GM12874 (cell line): ENCODE results near the gene PLA2R1.

Experiments
- TF ChIP-seq, protein P1 (sequence below): IDR thresholded peaks from 2 replicates; pipeline ENCODE4 v1.5.1; 2011; ENCODE audit warnings: low read depth, mild to moderate bottlenecking, control low read depth, low read length, moderate library complexity; ENCODE audit not compliant: insufficient read depth

The PLA2R1 gene

GRCh38 chr2:159989249-159989648 is 73.2 kb downstream of the PLA2R1 start:
- TF ChIP-seq, protein P1, sequence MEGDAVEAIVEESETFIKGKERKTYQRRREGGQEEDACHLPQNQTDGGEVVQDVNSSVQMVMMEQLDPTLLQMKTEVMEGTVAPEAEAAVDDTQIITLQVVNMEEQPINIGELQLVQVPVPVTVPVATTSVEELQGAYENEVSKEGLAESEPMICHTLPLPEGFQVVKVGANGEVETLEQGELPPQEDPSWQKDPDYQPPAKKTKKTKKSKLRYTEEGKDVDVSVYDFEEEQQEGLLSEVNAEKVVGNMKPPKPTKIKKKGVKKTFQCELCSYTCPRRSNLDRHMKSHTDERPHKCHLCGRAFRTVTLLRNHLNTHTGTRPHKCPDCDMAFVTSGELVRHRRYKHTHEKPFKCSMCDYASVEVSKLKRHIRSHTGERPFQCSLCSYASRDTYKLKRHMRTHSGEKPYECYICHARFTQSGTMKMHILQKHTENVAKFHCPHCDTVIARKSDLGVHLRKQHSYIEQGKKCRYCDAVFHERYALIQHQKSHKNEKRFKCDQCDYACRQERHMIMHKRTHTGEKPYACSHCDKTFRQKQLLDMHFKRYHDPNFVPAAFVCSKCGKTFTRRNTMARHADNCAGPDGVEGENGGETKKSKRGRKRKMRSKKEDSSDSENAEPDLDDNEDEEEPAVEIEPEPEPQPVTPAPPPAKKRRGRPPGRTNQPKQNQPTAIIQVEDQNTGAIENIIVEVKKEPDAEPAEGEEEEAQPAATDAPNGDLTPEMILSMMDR: no peak

- TF ChIP-seq, protein P1: no peak
These were observed 73.9 kb downstream of the PLA2R1 start for GRCh38 chr2:159988412-159988970.

- TF ChIP-seq, protein P1: no peak
These were observed 75.2 kb downstream of the PLA2R1 start for GRCh38 chr2:159987181-159987580.

DNA sequence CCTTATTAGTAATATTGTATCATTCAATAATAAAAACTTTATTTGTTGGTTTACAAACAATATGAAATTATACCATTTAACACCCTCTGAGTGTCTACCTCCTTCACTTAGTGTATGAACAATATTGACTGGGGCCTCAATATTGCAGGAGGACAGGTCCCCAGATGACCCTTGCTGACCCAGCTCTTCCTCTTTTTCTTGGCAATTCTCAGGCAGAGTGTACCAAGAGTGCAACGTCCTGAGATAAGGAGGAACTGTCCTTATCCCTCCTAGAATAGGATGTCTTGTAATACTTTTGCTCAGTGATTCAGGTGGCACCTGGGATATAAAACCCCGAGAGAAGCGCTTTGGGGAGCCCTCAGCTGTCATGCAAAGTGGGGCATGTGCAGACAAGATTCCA is 76.8 kb downstream of the PLA2R1 start:
- TF ChIP-seq, protein P1: no peak

DNA sequence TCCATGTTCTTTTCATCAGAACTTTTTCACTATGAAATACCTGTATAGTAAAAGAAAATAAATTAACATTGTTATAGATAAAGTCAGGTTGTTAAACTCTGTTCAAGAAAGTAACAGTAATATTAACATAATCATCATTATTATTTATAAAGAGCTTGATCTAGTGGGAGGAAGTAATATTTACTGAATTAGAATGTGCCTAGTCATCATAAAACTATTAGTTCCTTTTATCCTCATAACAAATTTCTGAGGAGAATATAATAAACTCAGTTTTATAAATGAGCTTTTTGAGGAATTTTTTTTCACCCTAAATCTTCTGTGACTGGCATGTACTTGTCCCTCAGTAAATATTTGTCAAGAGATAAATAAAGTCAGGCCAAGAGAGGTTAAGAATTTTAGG is 78.4 kb downstream of the PLA2R1 start:
- TF ChIP-seq, protein P1: no peak

DNA sequence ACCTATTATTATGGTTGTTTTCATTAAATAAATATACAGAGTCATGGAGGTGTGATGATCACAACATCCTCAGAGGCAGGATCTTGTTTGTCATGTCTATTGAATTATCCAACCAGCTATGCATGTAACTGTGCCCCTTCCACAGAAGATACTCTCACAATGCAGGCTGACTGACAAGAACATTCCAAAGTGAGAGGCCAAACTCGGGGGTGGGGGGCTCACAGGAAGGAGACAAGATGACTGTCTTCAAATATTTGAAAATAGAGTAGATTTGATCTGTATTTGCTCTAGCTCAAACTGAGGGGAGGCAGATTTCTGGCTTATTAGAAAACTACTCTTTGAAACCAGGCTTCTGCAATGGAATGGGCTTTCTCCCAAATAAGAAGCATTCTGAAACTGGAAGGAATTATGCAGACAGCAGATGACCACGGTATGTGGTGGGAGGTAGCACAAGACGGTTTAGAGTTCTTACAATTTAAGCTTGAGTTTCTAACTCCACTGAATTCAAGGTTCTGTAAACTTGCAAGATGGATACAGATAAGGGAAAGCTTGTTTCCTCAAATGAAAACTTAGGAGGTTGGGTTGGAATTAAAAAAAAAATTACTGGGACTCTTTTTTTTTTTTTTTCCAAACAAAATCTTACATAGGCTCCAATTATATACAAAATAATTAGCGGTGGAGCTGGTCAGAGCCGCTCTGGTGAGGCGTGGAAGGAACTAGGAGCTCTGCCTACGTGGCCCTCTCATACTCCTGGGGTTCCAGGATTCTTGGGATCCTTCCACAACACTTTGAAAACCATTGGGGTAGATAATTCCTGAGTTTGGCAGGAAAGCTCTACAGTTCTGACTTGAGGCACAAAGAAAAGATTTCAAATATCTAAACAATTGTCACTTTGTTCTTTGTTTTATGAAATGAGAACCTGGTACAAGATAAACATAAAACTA is 79.3 kb downstream of the PLA2R1 start:
- TF ChIP-seq, protein P1: no peak

GRCh38 chr2:159982270-159982669 is 80.1 kb downstream of the PLA2R1 start:
- TF ChIP-seq, protein P1: no peak
